Ascending aorta (tissue), 2 donors: ENCODE data around the gene HSD11B1. TPM values are rescaled to one million over a fixed set of nuclear protein-coding genes. Genes with fewer than 3 reads are reported as not detected.

Source experiments
- DNase-seq, 2 donors: peaks; one replicate each; pipeline ENCODE4 v3.0.0-alpha.2; 2019; ENCODE audit warnings: low spot score in 2 of 2
- H3K27ac ChIP-seq, 2 donors: fragments of 200-600 bp; sonication (generic); one replicate each; pipeline ENCODE4 v1.5.1; 2016 to 2017; ENCODE audit warnings: mild to moderate bottlenecking in 1 of 2
- H3K27me3 ChIP-seq: fragments of 200-600 bp; sonication (generic); one replicate; pipeline ENCODE4 v1.5.1; 2017
- H3K36me3 ChIP-seq, 2 donors: fragments of 200-600 bp; sonication (generic); one replicate each; pipeline ENCODE4 v1.5.1; 2016
- H3K4me1 ChIP-seq, 2 donors: fragments of 200-600 bp; sonication (generic); one replicate each; pipeline ENCODE4 v1.5.1; 2016 to 2017; ENCODE audit warnings: mild to moderate bottlenecking in 1 of 2
- H3K4me3 ChIP-seq, 2 donors: fragments of 200-600 bp; sonication (generic); one replicate each; pipeline ENCODE4 v1.5.1; 2016 to 2017; ENCODE audit warnings: mild to moderate bottlenecking in 1 of 2
- H3K9me3 ChIP-seq, 2 donors: fragments of 200-600 bp; sonication (generic); one replicate each; pipeline ENCODE4 v1.5.1; 2016
- intact Hi-C: fragments of 100-400 bp; cut with DNase I; formaldehyde crosslinking; loops from one replicate; pipeline ENCODE4 v1.15.1; 2023
- total RNA-seq: library from RNA; depleted of rRNA; stranded (reverse); fragments of >200 nt; gene quantifications from one replicate; pipeline ENCODE4 v1.1.0, GENCODE V29; 2016
- TF ChIP-seq, protein P1 (sequence below), 3 experiments: fragments of 200-600 bp in 2 of 3; fragments of 450-650 bp in 1 of 3; sonication (generic) in 2 of 3; IDR thresholded peaks; one replicate each; pipeline ENCODE4 v1.5.1; 2016 to 2019; ENCODE audit warnings: antibody characterized with exemption in 3 of 3, mild to moderate bottlenecking in 1 of 3, moderate library complexity in 1 of 3

HSD11B1 gene
- total RNA-seq, 1 donor from 2014 or later, result 0.32 TPM

DNA sequence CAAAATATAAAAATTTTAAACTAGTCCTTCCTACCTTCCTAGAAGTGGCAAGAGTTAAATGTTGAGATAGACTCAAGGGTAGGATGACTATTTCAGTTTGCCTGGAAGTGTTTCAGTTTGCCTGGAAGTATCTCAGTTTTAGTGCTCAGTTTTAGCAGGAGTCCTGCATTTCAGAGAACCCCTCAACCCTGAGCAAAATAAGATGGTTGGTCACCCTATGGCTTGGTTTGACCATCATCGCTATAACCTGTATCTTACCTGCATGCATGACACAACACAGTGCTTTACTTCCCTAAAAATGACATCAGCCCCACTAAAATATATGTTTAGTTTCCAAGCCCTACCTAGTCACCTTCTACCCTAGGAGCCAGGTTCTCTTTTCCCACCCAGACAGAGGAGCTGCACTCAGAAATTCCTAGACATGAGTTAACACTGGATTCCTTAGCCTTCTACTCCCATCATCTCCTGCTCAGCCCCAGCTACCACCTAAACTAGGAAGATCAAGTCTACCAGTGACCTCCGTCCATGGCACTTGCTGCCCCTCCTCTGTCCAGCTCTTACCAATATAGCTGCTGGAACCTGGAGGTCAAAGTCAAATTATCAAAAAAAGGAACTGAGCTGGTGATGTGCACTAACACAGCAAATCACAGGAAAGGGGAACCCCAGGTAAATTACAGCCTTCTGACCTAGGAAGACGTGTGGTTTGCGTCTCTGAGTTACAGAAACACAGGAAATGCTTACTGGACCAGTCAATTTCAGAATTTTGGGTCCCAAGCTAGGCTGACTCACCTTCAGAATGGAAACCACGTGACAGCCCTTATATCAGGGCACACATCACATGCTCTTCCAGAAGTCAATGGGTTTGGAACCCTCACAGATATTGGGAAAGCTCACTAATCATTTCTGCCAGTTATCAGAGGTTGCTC, 31.7 kb upstream of the HSD11B1 start:
- DNase-seq, result no peak
- Histone ChIP-seq H3K27me3 (no peaks in the 10 kb centered on the region), H3K4me3 (no peak overlapping the region), H3K36me3 (no peaks in the 10 kb centered on the region), H3K27ac (no peak overlapping the region), H3K4me1 (peaks cover 4 to 11% of the 10 kb centered on the region in 2 donors), H3K9me3 (no peaks in the 10 kb centered on the region)
- intact Hi-C loops, result no loop called here
- TF ChIP-seq, protein P1, sequence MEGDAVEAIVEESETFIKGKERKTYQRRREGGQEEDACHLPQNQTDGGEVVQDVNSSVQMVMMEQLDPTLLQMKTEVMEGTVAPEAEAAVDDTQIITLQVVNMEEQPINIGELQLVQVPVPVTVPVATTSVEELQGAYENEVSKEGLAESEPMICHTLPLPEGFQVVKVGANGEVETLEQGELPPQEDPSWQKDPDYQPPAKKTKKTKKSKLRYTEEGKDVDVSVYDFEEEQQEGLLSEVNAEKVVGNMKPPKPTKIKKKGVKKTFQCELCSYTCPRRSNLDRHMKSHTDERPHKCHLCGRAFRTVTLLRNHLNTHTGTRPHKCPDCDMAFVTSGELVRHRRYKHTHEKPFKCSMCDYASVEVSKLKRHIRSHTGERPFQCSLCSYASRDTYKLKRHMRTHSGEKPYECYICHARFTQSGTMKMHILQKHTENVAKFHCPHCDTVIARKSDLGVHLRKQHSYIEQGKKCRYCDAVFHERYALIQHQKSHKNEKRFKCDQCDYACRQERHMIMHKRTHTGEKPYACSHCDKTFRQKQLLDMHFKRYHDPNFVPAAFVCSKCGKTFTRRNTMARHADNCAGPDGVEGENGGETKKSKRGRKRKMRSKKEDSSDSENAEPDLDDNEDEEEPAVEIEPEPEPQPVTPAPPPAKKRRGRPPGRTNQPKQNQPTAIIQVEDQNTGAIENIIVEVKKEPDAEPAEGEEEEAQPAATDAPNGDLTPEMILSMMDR (IDR thresholded peaks at IDR 0.05), result no peak

DNA sequence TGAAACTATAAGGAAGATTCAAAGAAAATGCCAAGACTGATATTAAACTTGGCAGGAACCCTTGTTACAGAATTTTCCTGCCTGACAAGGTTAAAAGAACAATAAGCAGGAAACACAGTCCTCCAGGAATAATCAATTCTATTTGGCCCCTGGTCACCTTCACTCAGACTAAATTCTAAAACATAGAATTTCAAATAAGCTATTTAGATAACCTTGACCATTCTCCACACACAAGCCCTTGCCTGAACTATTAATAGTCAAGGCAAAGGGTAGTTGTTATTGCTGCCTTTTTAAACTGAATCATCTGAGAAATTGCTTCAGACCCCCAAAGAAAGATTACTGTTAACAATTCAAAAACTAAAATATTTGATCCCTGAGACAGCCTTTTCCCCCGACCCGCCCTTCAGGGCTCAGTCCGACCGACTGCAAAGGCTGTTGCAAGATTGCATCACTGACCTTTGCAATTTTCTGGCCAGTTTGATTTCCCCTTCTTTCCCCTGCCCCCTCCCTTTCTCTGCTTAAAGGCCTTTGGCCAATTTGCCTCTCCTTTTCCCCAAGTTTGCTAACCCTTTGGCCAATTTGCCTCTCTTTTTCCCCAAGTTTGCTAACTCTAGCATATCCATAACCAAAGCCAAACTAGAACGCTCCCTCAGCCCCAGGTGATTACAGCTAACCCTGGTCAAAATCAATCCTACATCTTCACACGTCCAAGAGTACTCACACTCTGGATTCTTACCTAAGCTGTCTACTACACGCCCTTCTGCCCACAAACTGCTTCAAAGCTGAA, 30.8 kb upstream of the HSD11B1 start:
- intact Hi-C loops, result no loop called here
- TF ChIP-seq, protein P1 (IDR thresholded peaks at IDR 0.05), result no peak
- no peak overlapping the region for H3K27ac ChIP-seq
- no peaks in the 10 kb centered on the region for H3K36me3 ChIP-seq
- H3K9me3 ChIP-seq, result no peaks in the 10 kb centered on the region
- H3K4me3 ChIP-seq, result no peak overlapping the region
- H3K4me1 ChIP-seq, result peaks cover 4 to 11% of the 10 kb centered on the region in 2 donors
- no peaks in the 10 kb centered on the region for H3K27me3 ChIP-seq
- DNase-seq, result no peak

DNA sequence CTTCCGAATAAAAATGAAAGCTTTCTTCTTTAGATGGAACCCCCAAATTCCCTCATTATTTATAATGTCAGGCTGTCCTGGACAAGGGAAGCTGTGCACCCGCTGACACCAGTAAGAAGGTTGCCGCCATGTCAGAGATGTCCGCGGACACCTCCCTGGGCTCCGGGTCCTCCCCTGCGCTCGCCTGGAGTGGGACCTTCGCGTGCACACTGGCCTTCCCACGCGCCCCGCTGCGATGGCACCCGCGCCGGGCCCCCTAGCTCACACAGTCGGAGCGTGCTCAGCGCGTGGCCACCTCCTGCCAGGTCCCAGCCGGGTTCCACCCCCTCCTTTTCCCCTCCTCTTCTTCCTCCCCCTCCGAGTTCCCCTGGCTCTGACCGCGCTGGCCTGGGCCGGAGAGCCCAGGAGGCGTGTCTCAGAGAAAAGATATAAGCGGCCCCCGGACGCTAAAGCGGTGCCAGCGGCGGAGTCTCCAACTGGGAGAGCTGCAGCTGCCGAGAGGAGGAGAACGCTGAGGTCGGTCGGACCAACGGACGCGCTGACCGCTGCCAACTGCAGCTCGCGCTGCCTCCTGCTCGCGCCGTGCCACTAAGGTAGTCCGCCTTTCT, 29.6 kb upstream of the HSD11B1 start, which contains the start of gene G0S2:
Gene G0S2 (plus strand): TSS at position 456 of the 608 bp plus-strand sequence. CDS start 273 bp downstream, outside the sequence.
- Histone ChIP-seq H3K27me3 (no peaks in the 10 kb centered on the region), H3K36me3 (no peaks in the 10 kb centered on the region), H3K4me3 (peak within 1 kb of the TSS; percentile 65 to 76), H3K27ac (peak within 1 kb of the TSS; percentile 5 to 13), H3K9me3 (no peaks in the 10 kb centered on the region), H3K4me1 (peaks cover 4 to 11% of the 10 kb centered on the region in 2 donors)
- intact Hi-C loops, result no loop called here
- TF ChIP-seq, protein P1 (IDR thresholded peaks at IDR 0.05), result no peak
- DNase-seq, result peak in 1 of 2 donors; percentile 79

DNA sequence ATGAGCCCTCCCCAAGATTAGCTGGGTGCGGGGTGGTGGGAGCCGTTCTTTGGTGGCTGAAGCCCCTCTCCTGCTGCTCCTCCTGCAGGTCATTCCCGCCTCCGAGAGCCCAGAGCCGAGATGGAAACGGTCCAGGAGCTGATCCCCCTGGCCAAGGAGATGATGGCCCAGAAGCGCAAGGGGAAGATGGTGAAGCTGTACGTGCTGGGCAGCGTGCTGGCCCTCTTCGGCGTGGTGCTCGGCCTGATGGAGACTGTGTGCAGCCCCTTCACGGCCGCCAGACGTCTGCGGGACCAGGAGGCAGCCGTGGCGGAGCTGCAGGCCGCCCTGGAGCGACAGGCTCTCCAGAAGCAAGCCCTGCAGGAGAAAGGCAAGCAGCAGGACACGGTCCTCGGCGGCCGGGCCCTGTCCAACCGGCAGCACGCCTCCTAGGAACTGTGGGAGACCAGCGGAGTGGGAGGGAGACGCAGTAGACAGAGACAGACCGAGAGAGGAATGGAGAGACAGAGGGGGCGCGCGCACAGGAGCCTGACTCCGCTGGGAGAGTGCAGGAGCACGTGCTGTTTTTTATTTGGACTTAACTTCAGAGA, 29.0 kb upstream of the HSD11B1 start:
- Histone ChIP-seq H3K27me3 (no peaks in the 10 kb centered on the region), H3K4me1 (peaks cover 4 to 11% of the 10 kb centered on the region in 2 donors), H3K9me3 (no peaks in the 10 kb centered on the region), H3K27ac (peak overlapping the region; percentile 5 to 13), H3K4me3 (peak overlapping the region; percentile 65 to 76), H3K36me3 (no peaks in the 10 kb centered on the region)
- no peak for DNase-seq
- intact Hi-C loops, result no loop called here
- TF ChIP-seq, protein P1 (IDR thresholded peaks at IDR 0.05), result no peak

DNA sequence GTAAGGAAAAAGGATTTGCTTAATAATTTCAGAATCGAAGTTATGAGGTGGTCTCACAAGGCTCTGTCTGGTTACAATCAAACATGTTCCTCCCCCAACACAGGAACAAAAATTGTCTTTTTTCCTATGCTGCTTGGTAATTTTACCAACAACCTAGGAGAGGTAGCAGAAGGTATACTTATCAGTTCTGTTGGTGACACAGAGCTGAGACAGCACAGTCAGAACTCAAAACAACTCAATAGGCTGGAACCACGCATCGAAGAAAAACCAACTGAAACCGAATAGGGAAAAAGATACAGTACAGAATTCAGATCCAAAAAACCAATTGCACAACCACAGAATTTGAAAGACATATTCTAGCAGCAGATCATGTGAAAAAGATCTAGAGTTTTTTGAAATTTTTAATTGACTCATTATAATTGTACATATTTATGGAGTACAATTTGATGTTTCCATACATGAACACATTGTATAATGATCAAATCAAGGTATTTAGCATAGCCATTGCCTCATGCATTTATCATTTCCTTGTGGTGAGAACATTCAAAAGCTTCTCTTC, 25.6 kb upstream of the HSD11B1 start:
- H3K9me3 ChIP-seq, result no peaks in the 10 kb centered on the region
- H3K4me3 ChIP-seq, result no peak overlapping the region
- intact Hi-C loops, result no loop called here
- DNase-seq, result no peak
- TF ChIP-seq, protein P1 (IDR thresholded peaks at IDR 0.05), result no peak
- H3K4me1 ChIP-seq, result peaks cover 4 to 11% of the 10 kb centered on the region in 2 donors
- no peaks in the 10 kb centered on the region for H3K36me3 ChIP-seq
- no peak overlapping the region for H3K27ac ChIP-seq
- no peaks in the 10 kb centered on the region for H3K27me3 ChIP-seq
